ENCODE measurements around the gene ELOVL5. TPM values are rescaled to one million over a fixed set of nuclear protein-coding genes. Genes with fewer than 3 reads are reported as not detected.
A peak's percentile ranks its signal among the peaks of the same experiment; 100 is the strongest.

The ELOVL5 gene
- total RNA-seq, 1 donor from 2014 or later: 62.3 TPM

DNA sequence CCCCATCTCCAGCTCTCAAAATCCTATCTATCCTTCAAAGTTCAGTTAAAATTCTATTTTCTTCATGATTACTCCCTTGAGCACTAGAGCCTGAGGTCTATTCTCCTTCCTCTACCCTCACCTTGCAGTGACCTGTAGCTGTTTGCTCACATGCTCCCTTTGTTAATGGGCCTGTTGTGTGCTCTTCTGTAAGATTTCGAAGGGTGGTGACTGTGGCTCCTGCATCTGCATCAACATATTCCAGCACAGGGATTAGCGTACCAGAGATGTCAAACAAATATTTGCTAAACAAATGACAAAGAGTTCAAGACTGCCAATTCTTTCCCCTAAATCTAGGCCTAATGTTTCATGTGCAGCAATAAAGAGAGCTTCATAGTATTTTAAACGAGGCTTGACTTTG is 69.5 kb downstream of the ELOVL5 start:
- no peak for DNase-seq (ENCODE audit: low read depth in 2 of 2)

DNA sequence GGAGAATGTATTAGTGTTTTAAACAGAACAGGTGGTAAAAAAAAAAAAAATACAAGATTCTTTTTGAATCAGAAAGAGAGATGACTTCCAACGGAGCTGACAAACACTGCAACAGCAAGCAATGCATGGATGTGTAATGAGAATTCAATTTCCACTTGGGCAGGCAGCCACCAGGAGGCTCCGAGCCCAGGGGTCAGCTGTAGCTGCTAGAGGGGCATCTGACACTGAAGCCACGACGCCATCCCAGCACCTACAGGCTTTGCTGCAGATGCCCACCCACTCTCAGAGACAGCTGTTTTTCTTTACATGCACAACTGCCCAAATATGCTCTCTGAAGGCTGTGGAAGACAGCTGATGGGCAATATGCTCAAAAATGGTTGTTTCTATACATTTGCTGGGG is 75.4 kb downstream of the ELOVL5 start:
- DNase-seq (ENCODE audit: low read depth in 2 of 2): no peak

DNA sequence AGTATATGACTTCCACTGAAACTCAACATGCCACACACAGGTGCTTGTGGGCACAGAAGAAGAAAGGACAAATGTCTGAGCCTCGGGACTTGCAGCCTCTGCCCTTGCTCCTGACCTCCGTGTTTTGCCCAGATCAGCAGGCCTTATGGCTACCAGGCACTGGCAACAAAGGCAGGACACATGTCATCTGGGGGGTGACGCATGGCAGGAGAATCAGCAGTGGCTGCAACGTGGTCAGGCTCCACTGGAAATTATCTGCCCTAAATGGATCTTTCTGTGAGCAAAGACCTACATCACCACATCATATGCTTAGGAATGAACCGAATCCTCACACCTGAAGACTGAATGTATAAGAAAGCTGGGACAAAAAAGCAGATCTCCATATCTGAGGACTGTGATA is 78.9 kb downstream of the ELOVL5 start:
- DNase-seq (ENCODE audit: low read depth in 2 of 2): no peak

DNA sequence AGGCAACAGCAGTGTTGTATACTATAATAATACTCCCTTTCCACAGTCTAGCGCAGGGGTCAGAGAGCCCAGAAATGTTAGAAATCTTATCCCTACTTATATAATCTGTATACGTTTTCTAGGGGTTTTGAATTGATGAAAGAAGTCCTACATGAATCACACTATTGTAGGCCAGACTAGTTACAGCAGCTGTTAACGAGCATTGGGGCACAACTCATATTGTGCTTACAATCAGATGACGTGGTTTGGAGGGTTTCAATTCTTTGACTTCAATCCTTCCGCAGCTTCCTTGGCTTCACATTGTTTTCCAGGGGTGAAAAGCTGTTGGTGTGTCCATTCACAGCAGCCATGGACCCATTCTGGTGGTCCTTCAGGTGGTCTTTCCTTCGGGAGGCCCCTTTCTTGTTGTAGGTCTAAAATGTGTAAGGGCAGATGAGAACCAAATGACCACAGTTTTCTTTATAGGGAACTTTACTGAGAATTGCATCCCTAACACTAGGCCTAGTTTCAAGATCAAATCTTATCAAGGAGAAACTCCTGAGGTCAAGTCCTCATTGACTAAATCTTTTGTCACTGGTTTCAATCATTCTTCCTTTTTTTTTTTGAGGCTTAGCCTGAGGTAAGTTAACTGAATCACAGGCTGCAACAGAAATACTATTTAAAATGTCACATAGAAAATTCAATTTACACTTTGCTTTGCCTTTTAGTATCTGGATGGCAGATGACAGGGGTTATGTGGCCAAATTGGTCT is 79.7 kb downstream of the ELOVL5 start:
- DNase-seq (ENCODE audit: low read depth in 2 of 2): no peak

DNA sequence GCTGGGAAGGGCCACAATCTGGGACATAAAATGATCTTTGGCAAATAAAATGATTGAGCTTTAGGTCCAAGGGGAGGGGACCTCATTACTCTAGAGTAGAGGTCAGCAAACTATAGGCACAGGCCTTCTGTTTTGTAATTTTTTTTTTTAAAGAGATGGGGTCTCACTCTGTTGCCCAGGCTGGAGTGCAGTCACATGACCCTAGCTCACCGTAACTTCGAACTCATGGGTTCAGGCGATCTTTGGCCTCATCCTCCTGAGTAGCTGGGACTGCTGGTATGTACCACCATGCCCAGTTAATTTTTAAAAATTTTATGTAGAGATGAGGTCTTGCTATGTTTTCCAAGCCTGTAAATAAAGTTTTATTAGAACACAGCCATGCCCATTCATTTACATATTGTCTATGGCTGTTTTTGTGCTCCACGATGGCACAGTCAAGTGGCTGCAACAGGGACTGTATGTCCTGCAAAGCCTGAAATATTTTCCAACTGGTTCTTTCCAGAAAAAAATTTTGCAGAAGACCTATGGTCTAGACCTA is 82.1 kb downstream of the ELOVL5 start:
- DNase-seq (ENCODE audit: low read depth in 2 of 2): no peak

DNA sequence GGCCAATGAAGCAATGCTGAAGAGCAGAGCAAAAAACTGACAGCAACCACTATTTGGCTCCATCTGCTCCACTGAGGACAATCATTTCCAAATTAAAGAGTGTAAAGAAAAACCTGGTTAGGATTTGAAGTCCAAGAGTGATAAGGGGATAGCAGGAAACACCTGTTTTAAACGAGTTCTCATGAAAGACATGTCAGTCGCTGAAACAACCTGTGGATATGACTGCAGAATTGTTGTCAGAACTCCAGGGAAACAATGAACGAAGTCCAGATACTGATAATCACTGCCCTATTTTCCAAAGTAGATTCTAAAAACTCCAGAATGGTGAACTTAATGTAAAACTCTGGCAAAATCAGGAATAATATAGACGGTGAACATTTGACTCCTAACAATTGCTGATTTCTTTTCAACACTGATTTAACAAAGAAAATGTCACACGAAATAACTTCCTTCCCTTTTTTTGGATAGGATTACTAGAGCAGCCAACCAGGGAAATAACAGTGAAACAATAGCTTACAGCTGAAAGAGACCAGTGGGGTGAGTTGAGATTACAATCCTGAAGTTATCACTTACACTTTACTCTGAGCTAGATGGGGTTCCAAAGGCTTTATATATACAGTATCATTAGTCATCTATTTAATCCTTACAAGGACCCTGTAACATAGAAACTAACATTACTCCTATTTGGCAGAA is 83.7 kb downstream of the ELOVL5 start:
- DNase-seq (ENCODE audit: low read depth in 2 of 2): peak; percentile 32 to 84

DNA sequence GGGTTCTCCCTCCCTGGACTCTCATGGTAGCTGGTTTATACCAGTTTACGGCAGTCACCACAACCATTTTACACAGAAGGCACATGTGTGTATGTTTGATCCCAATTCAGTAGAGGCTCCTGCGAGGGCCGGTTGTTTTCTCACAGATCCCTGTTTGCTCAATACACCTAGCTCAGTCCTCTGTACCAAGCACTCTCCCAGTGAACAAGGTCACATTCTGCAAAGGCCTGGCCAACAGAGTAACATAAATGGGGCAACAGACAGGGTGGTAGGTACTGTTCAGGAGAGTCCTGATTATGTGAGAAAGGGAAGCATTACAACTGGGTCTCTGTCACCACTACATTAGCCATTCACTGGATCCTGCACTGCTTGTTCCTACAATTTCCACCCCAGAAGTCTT is 84.4 kb downstream of the ELOVL5 start:
- no peak for DNase-seq (ENCODE audit: low read depth in 2 of 2)

DNA sequence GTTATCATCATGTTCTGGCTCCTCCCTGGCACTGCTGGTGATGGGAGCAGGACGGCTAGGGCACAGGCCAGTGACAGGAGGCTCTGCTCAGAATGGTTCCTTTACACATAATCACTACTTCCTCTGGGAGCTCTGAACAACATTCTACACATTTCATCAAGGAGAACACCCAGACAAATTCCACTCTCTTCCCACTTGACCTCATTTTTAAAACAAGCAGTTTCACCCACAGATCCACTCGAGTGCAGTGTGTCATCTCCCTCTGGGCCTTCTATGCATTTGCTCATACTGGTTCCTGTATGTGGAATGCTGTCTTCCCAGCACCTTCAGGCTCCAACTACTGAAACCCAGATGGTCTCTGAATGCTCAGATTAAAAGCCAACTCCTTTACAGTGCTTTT is 84.8 kb downstream of the ELOVL5 start:
- DNase-seq (ENCODE audit: low read depth in 2 of 2): no peak

DNA sequence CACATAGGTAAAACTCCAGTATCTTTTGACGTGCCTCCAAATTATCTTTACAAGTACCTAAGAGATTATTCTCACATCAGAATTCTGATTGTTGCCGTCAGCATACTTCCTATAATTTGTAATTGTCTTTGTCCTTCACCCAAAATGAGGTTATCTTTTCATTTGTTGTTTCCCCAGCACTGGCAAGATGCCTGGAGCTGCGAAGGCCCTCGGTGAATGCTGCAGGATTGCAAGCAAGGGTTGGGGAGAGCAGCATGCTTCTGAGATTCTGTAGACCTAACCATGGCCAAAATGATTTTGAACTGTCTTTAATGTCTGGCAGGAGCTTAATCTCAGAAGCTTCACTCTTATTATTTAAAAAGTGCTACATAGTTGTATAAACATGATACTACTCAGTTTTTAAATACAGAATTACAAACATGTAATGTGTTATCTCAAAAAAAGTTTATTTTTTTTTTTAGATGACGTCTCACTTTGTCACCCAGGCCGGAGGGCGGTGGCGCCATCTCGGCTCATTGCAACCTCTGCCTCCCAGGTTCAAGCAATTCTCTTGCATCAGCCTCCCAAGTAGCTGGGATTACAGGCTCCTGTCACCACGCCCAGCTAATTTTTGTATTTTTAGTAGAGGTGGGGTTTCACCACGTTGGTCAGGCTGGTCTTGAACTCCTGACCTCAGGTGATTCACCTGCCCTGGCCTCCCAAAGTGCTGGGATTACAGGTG is 88.7 kb downstream of the ELOVL5 start:
- no peak for DNase-seq (ENCODE audit: low read depth in 2 of 2)

DNA sequence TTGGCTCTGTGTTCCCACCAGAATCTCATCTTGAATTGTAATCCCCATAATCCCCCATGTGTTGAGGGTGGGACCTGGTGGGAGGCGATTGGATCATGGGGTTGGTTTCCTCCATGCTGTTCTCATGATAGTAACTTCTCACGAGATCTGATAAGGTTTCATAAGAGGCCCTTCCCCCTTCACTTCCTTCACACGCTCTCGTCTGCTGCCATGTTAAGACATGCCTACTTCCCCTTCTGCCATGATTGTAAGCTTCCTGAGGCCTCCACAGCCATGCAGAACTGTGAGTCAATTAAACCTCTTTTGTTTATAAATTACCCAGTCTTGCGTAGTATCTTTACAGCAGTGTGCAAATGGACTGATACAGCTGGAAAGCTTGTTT is 90.0 kb downstream of the ELOVL5 start:
- no peak for DNase-seq (ENCODE audit: low read depth in 2 of 2)

DNA sequence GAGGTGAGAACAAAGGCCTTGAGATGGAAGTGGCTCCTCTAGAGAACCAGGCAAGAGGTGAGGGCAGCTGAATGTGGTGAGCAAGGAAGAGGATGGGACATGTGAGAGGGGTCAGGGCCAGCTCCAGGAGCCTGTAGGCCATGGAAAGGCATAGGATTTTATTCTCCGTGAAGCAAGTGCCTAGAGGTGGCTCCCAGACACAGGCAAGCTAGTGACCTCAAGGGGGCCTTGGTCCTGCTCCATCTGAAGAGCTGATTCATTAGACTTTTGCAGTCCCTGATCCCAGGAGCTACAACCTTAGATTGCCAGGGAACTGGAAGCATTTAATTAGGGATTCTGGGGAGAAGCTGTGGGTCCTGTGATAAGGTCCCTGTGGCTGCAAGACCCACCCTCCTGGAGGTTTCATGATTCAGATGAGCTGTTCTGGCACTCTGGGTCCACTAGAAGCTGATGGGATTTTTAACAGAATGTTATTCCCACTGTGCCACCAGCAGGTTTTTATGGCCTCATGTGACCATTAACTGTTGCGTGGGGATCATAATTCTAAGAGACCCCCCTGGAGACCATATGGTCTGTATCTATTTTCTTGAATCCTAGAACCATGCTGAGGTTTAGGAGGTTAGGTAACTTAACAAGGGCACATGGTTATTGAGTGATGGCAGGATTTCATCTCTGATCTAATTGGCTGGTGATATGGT is 90.5 kb downstream of the ELOVL5 start:
- no peak for DNase-seq (ENCODE audit: low read depth in 2 of 2)

DNA sequence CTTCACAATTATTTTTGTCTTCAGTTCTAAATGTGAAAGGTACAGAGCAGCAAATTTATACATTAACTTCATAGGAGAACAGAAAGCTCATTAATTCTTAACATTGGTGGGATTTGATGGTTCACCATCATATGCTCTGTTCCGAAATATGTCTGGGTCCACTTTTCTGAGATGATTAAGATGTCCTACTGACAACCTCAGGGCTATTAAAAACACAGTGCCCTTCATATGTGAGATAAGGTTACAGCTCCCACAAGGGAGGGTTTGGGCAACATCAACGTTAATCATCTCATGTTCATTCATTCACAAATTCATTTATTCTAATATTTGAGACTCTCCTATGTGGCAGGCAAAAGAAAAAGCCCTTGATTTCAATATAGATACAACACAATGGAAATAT is 91.2 kb downstream of the ELOVL5 start:
- DNase-seq (ENCODE audit: low read depth in 2 of 2): no peak

DNA sequence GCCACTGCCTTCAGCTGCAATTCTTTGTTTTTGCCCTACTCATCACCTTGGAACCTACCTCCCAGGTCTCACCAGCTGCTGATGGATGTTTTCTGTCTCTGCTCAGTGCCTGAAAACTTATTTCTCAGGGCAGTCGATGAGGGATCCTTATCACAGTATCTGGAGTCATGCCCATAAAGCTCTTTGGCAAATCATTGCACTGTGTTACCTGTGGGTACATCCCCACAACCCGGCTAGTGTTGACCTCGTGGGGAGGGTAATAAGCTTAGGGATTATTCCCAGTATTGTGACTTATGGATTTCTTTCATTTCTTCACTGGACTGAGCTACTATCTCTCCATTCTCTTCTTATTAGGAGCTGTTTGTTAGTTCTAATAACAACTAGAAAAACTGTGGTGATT is 91.7 kb downstream of the ELOVL5 start:
- DNase-seq (ENCODE audit: low read depth in 2 of 2): no peak

DNA sequence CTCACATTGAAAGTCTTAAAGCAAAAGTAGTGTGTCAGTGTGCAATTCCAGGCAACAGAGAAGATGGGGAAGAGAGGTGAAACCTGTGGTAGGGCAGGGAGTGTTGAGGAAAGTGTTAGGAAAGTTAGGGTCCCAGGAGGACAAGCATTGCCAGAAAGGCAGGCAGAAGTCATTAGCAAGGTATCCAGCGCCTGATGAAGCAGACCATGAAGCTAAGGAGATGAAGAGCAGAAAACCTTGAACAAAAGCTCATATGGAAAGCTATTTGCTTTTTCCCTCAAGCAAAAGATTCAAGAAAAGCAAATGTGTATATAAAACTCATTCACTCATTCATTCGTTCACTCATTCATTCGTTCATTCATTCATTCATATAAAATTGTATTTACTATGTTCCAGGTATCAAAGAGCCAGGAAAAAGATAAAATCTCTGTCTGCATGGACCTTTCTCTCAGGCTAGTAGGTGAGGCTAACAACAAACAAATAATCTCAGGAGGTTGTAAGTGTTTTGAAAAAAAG is 96.5 kb downstream of the ELOVL5 start:
- no peak for DNase-seq (ENCODE audit: low read depth in 2 of 2)

DNA sequence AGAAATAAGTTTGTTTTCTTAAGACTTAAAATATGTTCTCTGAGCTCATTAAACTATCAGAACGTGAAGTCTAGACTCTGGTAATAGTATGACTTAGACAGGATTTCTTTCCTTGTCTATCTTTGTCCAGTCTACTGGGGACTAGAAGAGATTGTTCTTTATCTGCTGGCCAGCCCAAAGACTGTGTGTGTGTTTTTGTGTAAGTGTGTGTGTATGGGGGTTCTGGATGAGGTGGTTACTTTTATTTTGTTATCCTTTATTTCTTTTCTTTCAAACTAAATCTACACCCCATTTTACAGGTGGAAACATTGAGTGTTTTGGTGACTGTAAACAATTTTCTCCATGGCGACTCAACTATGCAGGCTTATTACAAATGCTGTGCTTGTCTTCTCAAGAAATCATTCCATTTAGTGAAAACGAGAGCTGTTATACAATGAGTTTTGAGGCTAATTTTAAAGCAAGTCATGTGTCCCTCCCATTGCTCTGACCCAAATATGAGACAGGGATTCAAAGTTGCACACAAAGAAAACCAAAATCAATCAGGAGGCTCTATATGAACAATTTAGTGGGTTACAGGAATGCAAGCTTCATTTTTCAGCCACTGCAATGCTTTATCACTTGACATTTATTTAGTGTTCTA is 97.6 kb downstream of the ELOVL5 start:
- DNase-seq (ENCODE audit: low read depth in 2 of 2): no peak

DNA sequence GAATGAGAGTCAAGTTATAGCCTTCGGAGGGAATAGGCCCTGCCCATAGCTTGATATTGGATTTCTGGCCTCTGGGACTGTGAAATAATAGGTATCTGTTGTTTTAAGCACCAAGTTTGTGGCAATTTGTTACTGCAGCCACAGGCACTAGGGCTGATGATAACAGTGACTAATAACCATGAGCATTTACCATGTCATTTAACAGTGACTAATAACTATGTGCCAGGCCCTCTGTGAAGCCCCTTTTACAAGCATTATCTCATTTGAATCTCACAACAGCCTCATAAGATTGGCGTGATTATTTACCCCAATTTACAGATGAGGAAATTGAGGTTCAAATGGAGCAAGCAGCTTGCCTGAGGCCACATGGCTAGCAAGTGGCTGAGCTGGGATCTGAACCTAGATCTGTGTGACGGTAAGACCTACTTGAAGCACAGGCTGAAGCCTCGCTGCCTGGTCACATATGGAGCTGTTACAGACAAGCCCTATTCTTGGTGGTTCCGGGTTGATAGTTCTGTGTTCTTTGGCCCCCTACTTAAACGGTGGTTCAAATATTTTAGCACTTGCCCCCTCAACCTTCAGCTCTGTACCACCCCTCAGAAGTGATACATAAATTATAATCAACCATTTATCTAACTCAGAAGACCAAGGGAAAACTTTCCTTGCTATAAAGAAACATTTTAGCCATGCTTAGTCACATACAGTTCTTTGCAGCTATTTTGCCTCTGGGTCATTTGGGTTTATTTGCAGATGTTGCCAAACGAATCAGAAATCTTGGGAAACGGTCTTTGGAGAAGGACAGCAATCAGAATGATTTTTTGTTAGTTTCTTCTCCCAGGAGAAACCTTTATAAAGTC is 98.3 kb downstream of the ELOVL5 start:
- no peak for DNase-seq (ENCODE audit: low read depth in 2 of 2)

DNA sequence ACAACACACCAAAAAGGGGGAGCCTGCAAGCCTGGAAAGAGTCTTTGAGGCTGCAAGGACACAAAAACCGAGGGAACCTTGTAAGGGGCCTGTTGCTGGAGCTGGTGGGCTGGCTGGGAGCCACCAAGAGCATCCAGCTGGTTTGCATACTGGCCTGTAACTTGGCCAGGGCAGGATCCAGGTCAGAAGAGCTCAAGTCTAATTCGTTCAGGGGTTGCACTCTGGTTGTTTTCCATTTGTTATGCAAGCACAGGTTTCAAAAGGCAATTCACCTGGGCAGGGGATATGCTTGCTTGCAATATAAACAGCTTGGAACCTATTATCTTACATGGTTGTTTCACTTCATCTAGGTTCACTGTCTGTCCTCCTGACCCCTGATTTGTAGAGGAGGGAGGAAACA is 101.8 kb downstream of the ELOVL5 start:
- DNase-seq (ENCODE audit: low read depth in 2 of 2): no peak

DNA sequence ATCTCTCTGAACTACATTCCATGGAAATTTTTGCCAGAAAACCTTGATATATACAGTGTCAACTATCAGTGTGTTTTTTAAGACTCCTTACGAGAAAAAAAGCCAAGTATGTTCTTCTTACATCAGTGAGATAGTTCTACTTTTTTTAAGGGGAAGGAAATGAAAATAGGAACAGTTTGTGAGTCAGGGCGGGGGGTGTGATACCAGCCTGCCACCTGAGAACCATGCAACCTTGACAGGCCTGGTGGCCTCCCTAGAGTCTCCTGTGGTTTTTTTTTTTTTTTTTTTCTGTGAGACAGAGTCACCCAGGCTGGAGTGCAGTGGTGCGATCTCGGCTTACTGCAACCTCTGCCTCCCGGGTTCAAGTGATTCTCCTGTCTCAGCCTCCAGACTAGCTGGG is 103.8 kb downstream of the ELOVL5 start:
- no peak for DNase-seq (ENCODE audit: low read depth in 2 of 2)

DNA sequence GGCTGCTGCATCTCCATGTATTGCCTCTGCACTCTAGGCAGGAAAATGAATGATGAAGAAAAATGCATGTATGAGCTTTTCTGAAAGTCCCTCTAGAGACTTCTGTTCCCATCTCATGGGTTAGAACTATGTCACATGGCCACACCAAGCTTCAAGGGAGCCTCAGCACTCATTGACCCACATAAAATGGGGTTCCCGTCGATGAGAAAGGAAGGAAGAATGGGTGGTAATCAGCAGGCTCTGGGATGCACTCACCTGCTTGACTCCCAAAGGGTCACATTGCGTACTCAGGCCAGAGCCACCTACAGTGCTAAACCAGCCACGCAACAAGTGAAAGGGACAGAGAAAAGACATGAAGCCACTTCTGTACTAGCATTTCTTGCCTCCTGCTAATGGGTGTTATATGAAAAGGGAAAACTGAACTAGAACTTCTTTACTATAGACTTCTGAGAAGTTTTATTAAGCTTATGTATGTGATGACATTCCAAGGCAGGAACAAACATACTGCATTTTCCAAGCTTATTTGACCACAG is 104.3 kb downstream of the ELOVL5 start:
- DNase-seq (ENCODE audit: low read depth in 2 of 2): no peak

DNA sequence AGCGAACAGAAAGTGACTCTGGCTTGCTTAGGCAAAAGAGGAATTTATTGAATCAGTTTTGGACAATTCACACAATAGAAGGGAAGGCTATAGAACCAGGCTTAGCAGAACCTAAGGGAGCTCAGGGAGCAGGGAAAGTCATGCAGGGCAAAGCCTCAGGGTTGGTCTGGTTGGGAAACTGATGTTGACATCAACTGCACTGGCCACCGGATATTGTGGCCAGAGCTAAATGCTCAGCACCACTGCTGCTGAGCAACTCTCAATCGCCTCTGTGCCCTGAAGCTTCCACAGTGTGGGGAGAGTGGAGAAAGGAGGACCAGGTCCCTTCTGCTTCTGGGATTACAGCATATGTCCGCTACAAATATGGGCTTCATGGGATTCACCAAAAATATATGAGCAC is 106.8 kb downstream of the ELOVL5 start:
- no peak for DNase-seq (ENCODE audit: low read depth in 2 of 2)

All from lung microvascular endothelial cell (primary cell).